GM18511 (cell line): ENCODE data around the gene FCER2.

Experiments
- ATAC-seq: cut with Tn5 transposase; IDR thresholded peaks from one replicate; pipeline ENCODE4 v1.9.1; 2021; ENCODE audit warnings: mild to moderate bottlenecking, moderate library complexity; ENCODE audit not compliant: unreplicated experiment

FCER2 gene

GRCh38 chr19:7704280-7705060, 2.5 kb upstream of the FCER2 start:
- no peak for ATAC-seq

- ATAC-seq: no peak
Measured at GRCh38 chr19:7703332-7703731, 1.4 kb upstream of the FCER2 start.

DNA sequence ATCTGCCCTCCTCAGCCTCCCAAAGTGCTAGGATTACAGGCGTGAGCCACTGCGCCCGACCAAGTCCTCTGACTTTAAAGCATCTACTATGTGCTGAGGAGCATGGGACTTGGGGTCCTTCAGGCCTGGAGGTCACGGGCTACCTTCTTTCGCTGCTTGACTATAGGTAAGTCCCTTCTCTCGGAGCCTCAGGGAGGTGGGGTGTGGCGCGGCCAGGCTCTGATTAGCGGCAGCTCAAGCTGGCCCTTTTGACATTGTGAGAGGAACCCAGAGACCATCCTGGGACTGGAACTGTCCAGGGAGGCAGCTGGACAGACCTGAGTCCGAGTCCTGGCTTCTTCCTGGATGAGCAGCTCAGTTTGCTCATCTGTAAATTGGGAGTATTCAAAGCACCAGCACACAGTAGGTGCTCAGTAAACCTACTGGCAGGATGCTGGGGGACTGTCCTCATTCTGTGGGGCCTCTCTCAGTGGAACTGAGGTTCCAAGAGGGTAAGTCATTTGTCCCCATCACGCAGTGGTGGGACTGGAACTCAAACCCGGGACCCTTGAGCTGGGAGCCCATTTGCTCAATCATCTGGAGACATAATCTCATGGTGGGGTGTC, 780 bp downstream of the FCER2 start:
- no peak for ATAC-seq

GRCh38 chr19:7699417-7700401, 2.2 kb downstream of the FCER2 start:
- ATAC-seq: no peak

DNA sequence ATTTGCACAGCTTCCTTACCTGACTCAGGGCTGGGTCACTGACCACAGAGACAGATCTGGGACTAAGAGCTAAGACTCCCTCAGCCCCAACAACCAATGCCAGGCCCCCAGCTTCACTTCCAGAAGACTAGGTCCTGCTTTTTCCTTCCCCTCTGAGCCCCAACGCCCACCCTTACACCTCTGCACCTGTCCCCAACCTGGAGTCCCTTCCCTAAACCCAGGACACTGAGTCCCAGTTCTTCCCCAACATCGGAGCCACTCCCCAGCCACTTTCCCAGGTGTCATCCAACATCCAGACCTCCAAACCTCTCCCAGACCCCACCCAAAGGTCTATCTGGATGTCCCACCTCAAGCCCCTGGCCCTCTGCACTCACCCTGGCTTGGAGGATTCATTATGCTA, 2.9 kb downstream of the FCER2 start:
- ATAC-seq: no peak

- ATAC-seq: no peak
Measured at GRCh38 chr19:7698583-7698982, 3.3 kb downstream of the FCER2 start.

- no peak for ATAC-seq
Measured at GRCh38 chr19:7697721-7698287, 4.1 kb downstream of the FCER2 start.

GRCh38 chr19:7694499-7694898, 7.4 kb downstream of the FCER2 start:
- no peak for ATAC-seq

DNA sequence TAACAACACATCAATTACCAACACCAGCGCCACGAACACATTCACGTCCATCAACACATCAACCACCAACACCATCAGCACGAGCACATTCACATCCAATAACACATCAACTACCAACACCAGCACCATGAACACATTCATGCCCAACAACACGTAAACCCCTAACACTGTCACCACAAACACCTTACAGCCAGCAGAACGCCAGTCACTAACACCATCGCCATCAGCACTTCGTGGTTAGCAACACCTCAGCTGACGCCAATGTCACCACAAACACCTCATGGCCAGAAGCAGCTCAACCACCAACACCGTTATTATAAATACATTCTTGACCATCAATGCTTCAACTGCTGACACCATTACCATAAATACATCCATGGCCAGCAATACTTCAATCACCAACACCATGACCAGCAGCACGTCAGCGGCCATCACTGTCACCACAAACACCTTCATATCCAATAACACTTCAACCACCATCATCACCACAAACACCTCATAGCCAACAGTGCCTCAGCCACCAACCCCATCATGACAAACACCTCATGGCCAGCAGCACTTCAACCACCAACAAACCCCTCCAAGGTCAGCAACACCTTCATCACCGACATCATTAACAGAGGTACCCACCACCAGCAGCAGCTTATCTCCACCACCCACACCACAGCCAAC, 9.4 kb downstream of the FCER2 start:
- ATAC-seq: no peak

GRCh38 chr19:7691497-7691896, 10.4 kb downstream of the FCER2 start:
- ATAC-seq: no peak

GRCh38 chr19:7690779-7691258, 11.1 kb downstream of the FCER2 start:
- ATAC-seq: no peak

DNA sequence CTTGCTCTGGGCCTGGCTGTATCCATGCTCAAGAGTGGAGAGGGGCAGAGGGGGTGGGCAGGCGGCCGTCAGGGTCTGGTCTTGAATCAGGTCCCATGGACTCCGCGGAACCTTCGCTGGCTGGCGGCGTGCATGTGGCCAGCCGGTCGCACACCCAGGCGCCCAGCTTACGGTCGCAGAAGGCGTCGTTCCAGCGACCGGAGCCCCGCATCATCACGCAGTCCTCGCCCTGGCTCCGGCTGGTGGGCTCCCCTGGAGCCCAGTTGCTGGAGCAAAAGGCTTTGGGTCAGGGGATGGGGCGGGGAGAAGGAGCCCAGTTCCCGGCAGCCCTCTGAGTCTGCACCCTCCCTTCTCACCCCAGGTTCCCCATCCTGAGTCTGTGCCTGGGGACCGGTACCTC, 12.8 kb downstream of the FCER2 start:
- ATAC-seq: no peak

- ATAC-seq: no peak
Measured at GRCh38 chr19:7687177-7687576, 14.8 kb downstream of the FCER2 start.

- ATAC-seq: no peak
Measured at GRCh38 chr19:7685546-7686445, 16.1 kb downstream of the FCER2 start.

DNA sequence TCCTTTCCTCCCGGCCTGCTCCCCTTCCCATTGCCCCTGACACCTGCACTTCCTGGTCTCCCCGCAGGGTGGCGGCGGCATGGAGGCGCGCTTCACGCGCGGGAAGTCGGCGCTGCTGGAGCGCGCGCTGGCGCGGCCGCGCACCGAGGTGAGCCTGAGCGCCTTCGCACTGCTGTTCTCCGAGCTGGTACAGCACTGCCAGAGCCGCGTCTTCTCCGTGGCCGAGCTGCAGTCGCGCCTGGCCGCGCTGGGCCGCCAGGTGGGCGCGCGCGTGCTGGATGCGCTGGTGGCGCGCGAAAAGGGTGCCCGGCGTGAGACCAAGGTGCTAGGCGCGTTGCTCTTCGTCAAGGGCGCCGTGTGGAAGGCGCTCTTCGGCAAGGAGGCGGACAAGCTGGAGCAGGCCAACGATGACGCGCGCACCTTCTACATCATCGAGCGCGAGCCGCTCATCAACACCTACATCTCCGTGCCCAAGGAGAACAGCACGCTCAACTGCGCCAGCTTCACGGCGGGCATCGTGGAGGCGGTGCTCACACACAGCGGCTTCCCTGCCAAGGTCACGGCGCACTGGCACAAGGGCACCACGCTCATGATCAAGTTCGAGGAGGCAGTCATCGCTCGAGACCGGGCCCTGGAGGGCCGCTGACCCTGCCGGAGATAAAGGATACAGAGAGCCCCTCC, 19.6 kb downstream of the FCER2 start:
- no peak for ATAC-seq

DNA sequence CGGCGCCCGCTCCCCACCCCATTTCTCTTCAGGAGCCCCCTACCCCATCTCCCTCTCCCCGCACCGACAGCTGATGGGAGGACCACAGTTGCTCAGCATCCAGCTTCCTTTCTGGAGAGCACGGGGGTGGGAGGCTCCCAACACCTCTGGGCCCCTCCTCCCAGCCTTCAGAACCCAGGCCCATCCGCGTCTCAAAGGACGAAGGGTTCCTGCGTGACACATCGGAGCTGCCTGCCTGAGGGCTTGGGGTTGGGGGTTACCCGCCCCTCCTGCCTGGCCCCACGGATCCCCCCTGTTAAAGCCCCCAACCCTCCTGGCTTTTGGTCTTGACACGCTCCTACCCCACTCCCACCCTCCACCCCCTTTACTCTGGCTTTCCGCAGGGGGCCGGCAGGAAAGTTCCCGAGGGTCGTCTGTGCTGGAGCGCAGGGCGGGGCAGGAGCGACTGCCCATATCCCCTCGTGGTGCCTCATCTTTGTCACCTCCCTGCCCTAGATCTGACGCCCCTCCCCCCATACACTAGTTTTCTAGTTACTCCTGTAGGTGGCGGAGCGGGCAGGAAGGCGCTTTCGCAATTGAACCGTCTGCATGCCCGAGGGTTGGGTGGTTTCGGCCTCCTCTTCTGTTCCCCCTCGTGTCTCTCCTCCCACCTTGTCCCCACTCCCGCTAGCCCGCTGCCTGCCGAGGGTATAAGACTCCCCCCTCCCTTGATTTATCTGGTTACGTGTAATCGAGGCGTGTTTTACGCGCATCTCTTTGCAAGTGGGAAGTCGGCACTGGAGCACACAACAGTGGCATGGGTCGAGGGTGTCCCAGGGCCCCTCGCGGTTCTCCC, 20.4 kb downstream of the FCER2 start:
- peak; percentile 50 for ATAC-seq

DNA sequence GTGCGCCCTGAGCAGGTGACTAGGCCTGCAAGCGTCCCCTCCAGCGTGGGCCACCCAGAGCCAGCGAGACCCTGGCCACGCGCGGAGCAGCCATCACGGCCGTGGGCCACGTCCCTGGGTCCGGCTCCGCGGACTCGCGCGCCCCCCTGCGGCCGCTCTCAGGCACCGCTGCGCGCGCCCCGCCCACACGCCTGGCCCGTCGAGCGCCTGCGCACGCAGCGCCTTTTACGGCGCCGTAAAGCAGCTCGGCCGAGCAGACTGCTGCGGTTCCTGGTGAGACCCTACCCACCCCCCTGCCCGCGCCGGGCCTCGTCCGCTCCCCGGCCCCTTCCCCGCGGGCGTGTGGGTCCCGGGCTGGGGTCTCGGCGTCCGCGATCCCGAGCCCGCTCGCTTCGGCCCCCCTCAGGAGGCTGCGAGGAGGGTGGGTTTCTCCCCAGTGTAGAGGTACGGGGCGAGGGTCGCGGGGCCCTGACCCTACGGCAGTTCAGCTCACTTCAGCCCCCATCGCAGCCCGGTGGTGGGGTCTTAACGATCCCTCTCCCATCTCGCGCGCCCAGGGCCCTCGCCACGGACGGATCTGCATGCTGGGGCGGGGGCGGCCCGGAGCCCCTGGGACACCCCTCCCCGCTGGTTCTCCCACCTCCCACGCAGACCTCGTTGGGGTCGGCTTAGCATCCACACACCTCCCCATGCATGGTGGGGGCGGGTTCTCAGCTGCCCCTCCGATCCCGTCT, 21.2 kb downstream of the FCER2 start, which contains the start of gene TRAPPC5:
TSS of gene TRAPPC5 (plus strand) at position 228 of the 734 bp plus-strand sequence. CDS start 1,421 bp downstream, outside the sequence.
- peak; percentile 56 for ATAC-seq
